GM19240 (cell line): ENCODE measurements around the gene TOMM20L.
A peak's percentile ranks its signal among the peaks of the same experiment; 100 is the strongest.
"Not testable (repeated sequence)": the region's sequence is repeated elsewhere in the genome, so short reads cannot be mapped to it uniquely, and the experiment has no call there.

Experiments
- DNase-seq: peaks from one replicate; pipeline ENCODE4 v3.0.0; 2011; ENCODE audit warnings: low spot score; ENCODE audit not compliant: insufficient read length

TOMM20L gene

DNA sequence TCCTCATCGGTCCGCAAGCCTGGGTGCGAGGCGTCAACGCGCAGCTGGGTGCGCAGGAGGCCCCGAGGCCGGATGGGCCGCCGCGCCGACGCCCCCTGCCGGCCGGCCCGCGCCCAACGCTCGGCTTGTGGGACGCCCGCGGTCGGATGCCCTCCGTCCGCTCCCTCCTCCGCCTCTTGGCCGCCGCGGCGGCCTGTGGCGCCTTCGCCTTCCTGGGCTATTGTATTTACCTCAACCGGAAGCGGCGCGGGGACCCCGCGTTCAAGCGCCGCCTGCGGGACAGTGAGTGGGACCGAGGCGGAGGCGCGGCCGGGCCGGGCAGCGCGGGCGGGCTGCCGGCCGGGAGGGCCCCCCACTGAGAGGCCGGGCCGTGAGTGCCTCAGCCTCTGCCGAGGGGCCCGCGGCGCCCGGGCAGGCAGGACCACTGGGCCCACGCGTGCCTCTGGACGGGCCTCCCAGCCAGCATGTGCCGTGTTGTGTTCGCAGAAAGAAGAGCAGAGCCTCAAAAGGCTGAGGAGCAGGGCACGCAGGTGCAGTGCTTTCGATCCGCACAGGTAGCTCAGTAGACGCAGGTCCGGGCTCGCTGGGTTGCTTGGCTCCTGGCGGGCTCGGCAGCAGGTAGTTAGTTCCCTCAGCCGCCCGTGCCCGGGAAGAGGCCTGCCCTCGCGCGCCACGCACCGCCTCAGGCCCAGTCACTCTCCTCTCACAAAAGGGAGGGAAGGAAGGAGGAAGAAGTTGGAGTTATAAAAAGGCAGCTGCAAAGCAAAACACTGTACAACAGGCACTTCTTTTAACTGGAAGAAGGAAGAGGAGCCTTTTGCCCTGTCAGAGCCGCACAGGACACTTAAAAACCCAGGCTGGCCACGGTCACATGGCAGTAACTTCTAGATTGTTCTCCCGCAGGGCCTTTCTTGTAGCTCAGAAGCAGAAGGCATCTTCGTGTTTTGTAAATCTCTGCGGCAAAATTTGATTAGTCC lies at the start of gene TOMM20L:
TSS of gene TOMM20L (plus strand) at position 119 of the 977 bp plus-strand sequence. CDS start at position 147, 28 bp downstream.
- peak; percentile 88 for DNase-seq

DNA sequence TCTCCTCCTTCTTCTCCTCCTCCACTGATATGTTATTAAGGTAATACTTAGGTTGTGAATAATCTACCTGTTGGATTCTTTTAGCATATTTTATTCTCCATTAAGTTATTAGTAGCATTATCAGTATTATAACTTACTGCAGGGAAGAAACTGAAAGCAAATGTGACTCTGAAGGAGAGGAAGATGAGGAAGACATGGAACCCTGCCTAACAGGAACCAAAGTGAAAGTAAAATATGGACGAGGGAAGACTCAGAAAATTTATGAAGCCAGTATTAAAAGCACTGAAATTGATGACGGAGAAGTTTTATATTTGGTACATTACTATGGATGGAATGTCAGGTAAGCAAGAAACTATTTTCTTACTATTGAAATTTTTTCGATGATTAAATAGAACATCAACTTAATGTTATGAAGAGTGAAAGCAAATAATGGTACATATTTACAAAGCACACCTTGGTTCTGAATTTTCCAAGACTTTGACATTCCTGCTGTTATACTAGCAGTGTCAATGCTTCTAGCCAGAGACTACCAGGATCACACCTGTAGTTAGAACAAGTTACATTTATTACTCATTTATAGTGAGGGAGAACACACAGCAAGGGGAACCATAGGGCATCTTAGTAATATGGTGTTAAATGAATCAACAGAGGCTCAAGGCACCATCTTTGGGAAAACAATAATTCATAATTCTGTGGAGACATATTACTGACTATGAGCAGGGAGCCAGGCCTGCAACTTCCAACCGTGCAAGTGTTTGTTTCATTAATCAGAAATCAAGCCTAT lies 42.0 kb upstream of the TOMM20L start:
- no peak for DNase-seq

DNA sequence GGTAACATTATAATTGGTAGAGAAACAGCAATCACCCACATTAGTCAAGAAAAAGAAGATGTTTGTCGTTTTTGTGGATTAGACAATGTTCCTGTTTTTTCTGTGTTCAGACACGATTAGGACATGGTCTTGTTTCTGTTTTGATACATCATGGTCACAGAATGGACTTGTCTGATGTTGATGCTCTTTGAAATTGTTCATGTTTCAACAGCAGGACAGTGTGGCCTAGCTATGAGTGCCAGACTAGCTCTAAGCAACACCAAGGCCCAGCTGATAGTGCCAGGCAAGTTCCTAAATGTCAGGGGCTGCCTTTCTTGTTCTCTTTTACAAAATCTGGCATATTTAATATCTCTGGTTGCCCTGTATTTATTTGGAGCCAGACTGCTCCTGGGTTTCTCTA lies 40.9 kb upstream of the TOMM20L start:
- DNase-seq, result no peak

- no peak for DNase-seq
Measured at GRCh38 chr14:58356268-58356667, 39.5 kb upstream of the TOMM20L start.

GRCh38 chr14:58362272-58362671 lies 33.5 kb upstream of the TOMM20L start:
- not testable (repeated sequence) for DNase-seq

DNA sequence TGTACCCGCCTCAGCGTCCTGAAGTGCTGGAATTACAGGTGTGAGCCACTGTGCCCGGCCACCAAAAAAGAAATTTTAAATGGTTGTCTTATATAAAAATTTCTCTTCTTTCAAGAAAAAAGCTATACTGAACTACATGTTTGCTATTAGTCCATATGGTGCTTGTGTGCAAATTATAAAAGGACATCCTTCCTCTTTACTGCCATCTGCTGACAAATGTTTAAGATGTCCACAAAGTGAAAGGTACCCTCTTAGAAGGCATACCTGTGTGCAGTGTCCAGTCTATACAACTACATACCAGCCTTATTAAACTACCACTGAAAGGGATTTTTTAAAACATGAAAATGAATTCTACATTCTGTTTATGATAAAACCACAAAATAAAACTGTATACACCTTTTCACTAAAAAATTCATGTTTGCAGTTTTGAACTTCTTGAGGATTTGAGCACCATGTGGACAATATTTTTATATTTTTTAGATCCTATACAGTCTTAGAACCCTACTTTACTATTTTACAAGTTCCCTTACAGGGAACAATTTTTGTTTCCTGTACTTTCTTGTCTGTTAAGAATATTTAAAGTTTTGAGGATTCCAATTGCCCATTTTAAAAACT lies 32.8 kb upstream of the TOMM20L start:
- no peak for DNase-seq

- DNase-seq, result no peak
Measured at GRCh38 chr14:58364316-58364715, 31.4 kb upstream of the TOMM20L start.

DNA sequence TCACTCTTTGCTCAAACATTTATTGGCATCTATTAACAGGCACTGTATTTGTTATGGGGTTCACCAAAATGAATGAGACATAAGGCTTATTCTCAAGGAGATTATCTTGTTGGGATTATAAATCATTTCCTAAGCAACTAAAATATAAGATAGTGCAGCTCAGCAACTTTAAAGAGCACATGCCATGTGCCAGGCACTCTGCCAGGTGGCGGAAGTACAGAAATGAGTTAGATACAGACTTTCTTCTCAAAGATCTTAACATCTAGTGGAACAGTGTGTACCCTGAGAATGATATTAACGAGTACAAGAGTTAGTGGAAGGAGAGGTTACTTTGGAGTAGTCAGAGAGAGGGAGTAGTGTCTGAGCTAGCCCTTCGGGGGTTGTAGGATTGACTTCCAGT lies 28.4 kb upstream of the TOMM20L start:
- no peak for DNase-seq

- DNase-seq, result no peak
Measured at GRCh38 chr14:58368956-58369355, 26.8 kb upstream of the TOMM20L start.

DNA sequence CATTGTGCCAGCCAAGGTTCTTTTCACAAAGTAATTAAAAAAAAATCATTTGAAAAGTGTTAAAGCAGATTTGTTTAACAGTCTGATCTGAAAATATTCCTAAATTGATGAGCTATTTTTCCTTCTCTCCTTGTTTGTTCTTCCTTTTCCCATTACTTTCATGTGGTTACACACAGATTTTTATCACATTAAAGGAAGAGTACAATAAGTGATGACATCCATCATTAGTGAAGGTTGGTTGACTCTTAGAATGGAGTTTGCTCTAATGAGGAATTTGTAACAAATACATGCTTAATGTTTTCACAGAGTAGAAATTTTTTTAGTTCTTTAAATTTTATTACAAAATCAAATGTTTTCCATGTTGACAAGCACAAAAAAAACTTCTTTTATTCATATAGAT lies 18.9 kb upstream of the TOMM20L start:
- DNase-seq, result no peak

- no peak for DNase-seq
Measured at GRCh38 chr14:58390830-58391229, 4.9 kb upstream of the TOMM20L start.

- no peak for DNase-seq
Measured at GRCh38 chr14:58395562-58395811, 243 bp upstream of the TOMM20L start.

- DNase-seq, result no peak
Measured at GRCh38 chr14:58397156-58397555, 1.4 kb downstream of the TOMM20L start.

GRCh38 chr14:58398495-58398894 lies 2.8 kb downstream of the TOMM20L start:
- no peak for DNase-seq

DNA sequence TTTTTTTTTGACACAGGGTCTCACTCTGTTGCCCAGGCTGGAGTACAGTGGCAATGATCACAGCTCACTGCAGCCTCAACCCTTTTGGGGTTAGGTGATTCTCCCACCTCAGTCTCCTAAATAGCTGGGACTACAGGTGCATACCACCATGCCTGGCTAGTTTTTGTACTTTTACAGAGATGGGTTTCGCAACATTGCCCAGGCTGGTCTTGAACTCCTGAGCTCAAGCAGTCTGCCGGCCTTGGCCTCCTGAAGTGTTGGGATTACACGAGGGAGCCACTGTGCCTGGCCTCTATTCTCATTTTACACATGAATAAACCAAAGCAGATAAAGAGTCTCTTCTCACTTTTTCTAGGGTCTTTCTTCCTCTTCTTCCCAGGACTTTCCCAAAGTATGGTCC lies 3.2 kb downstream of the TOMM20L start:
- no peak for DNase-seq

- DNase-seq, result no peak
Measured at GRCh38 chr14:58401587-58401986, 5.9 kb downstream of the TOMM20L start.

DNA sequence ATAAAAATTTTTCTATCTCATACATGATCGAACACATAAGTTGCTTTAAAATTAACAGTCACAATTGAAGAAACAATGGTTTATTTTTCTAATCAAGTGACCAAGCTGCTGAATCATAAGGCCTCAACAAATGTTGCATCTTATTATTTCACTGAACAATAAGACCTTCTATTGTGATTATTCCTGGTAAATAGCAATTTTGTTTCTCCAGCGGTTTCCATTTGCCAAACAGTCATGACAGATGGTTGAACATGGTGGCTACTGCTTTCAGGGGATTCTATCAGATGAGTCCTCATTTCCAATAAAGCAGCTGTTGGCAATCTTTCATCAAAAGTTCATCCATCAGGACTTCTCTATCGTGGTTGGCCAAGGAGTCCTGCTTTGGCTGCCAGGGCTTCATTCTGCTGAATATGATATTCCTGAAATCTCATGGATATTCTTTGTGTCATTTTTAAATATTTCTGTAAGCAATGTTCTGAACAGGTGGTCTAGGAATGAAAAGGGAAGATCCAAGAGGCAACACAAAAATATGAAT lies 13.0 kb downstream of the TOMM20L start:
- DNase-seq, result no peak

DNA sequence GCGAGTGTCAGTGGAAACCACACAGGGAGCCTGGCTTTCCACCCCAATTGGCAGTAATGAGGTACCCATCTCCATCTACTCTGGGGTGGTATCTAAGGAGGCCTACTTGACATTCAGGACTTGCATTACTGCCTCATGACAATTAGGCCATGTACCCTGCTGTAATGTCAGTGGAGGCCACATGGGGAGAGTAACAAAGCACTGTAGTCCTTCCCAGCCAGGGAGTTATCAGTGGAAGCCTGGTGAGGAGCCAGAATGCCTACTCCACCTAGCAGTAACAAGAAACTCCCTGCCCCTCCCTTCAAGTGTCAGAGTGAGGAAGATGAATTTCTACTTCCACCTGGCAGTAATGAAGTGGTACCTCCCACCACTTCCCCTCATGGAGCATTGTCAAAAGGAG lies 19.1 kb downstream of the TOMM20L start:
- DNase-seq, result no peak

- no peak for DNase-seq
Measured at GRCh38 chr14:58415636-58416547, 20.2 kb downstream of the TOMM20L start.

DNA sequence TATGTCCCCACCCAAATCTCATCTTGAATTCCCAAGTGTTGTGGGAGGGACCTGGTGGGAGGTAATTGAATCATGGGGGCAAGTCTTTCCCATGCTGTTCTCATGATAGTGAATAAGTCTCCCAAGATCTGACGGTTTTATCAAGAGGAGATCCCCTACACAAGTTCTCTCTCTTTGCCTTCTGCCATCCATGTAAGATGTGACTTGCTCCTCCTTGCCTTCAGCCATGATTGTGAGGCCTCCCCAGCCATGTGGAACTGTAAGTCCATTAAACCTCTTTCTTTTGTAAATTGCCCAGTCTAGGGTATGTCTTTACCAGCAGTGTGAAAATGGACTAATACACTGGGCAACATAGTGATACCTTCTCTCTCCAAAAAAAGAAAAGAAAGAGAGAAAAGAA lies 21.2 kb downstream of the TOMM20L start:
- not testable (repeated sequence) for DNase-seq
